Measurements from ENCODE around the gene SCAMP3.

GRCh38 chr1:155300024-155300423 is 37.9 kb upstream of the SCAMP3 start:
- TF ChIP-seq RELA (IDR thresholded peaks at IDR 0.05; ENCODE audit: borderline replicate concordance, partially characterized antibody) (no peak), NFYB (IDR thresholded peaks at IDR 0.05; ENCODE audit: insufficient read depth, low read depth, low read length) (no peak), CHD1 (IDR thresholded peaks at IDR 0.05; ENCODE audit: low read depth, low read length) (no peak), ZNF217 (IDR thresholded peaks at IDR 0.05) (no peak), ELK1 (IDR thresholded peaks at IDR 0.05; ENCODE audit: low read depth, low read length) (no peak), CTCF (IDR thresholded peaks at IDR 0.05 in 2 of 3, conservative IDR thresholded peaks at IDR 0.05 in 1 of 3; ENCODE audit: control insufficient read depth in 2 of 3, extremely low read depth in 1 of 3, insufficient read depth in 1 of 3, low read depth in 3 of 3, low read length in 3 of 3) (no peak), POLR2AphosphoS2 (IDR thresholded peaks at IDR 0.05; ENCODE audit: low read depth, low read length) (no peak), YY1 (IDR thresholded peaks at IDR 0.05; ENCODE audit: low read depth, low read length) (no peak), GABPA (IDR thresholded peaks at IDR 0.05; ENCODE audit: low read depth) (no peak), POLR2A (IDR thresholded peaks at IDR 0.05; ENCODE audit: low read depth, low read length) (no peak), MAX (IDR thresholded peaks at IDR 0.05; ENCODE audit: low read depth, low read length) (no peak), TAF1 (IDR thresholded peaks at IDR 0.05; ENCODE audit: borderline replicate concordance, low read depth, low read length) (no peak)

Data from GM12878 (cell line).